Measurements from ENCODE around the gene WDR86. TPM values are rescaled to one million over a fixed set of nuclear protein-coding genes. Genes with fewer than 3 reads are reported as not detected.

Gene WDR86
- total RNA-seq, 2 donors from 2014 or later, result 0.33 to 1.6 TPM

- Histone ChIP-seq H3K36me3 (peaks cover 81% of the 10 kb centered on the region), H3K4me3 (no peak overlapping the region), H3K27me3 (no peaks in the 10 kb centered on the region), H3K4me1 (peaks cover 0 to 9% of the 10 kb centered on the region in 2 donors), H3K9me3 (no peaks in the 10 kb centered on the region), H3K27ac (no peak overlapping the region)
- TF ChIP-seq CTCF (IDR thresholded peaks at IDR 0.05), result no peak
- no peak for DNase-seq (ENCODE audit: low spot score)
Observed at GRCh38 chr7:151352512-151352911, 57.3 kb downstream of the WDR86 start.

GRCh38 chr7:151351967-151352366 lies 57.9 kb downstream of the WDR86 start:
- H3K27ac ChIP-seq, result no peak overlapping the region
- no peak for TF ChIP-seq CTCF (IDR thresholded peaks at IDR 0.05)

GRCh38 chr7:151351027-151351426 lies 58.8 kb downstream of the WDR86 start:
- no peak overlapping the region for H3K4me3 ChIP-seq
- H3K27ac ChIP-seq, result no peak overlapping the region
- H3K4me1 ChIP-seq, result peaks cover 0 to 15% of the 10 kb centered on the region in 2 donors
- DNase-seq (ENCODE audit: low spot score), result peak; percentile 7
- peaks cover 72% of the 10 kb centered on the region for H3K36me3 ChIP-seq
- no peak for TF ChIP-seq CTCF (IDR thresholded peaks at IDR 0.05)
- H3K27me3 ChIP-seq, result no peaks in the 10 kb centered on the region
- H3K9me3 ChIP-seq, result no peaks in the 10 kb centered on the region

More at GRCh38 chr7:151351967-151352366, 57.9 kb downstream of the WDR86 start:
- no peak for DNase-seq (ENCODE audit: low spot score)
- no peaks in the 10 kb centered on the region for H3K27me3 ChIP-seq
- peaks cover 75% of the 10 kb centered on the region for H3K36me3 ChIP-seq
- peaks cover 0 to 9% of the 10 kb centered on the region in 2 donors for H3K4me1 ChIP-seq
- no peaks in the 10 kb centered on the region for H3K9me3 ChIP-seq
- no peak overlapping the region for H3K4me3 ChIP-seq

GRCh38 chr7:151349507-151349853 lies 60.4 kb downstream of the WDR86 start:
- Histone ChIP-seq H3K4me3 (peak overlapping the region in 1 of 2 donors; percentile 37), H3K27ac (peak overlapping the region; percentile 56 to 60)
- DNase-seq (ENCODE audit: low spot score), result no peak

GRCh38 chr7:151348970-151349369 lies 60.9 kb downstream of the WDR86 start:
- no peak overlapping the region for H3K4me3 ChIP-seq

More at GRCh38 chr7:151349507-151349853, 60.4 kb downstream of the WDR86 start:
- H3K4me1 ChIP-seq, result peaks cover 0 to 15% of the 10 kb centered on the region in 2 donors
- peaks cover 69% of the 10 kb centered on the region for H3K36me3 ChIP-seq
- no peaks in the 10 kb centered on the region for H3K27me3 ChIP-seq
- no peaks in the 10 kb centered on the region for H3K9me3 ChIP-seq
- no peak for TF ChIP-seq CTCF (IDR thresholded peaks at IDR 0.05)

More at GRCh38 chr7:151348970-151349369, 60.9 kb downstream of the WDR86 start:
- Histone ChIP-seq H3K9me3 (no peaks in the 10 kb centered on the region), H3K27me3 (no peaks in the 10 kb centered on the region), H3K27ac (no peak overlapping the region), H3K4me1 (peaks cover 0 to 15% of the 10 kb centered on the region in 2 donors), H3K36me3 (peaks cover 65% of the 10 kb centered on the region)
- no peak for DNase-seq (ENCODE audit: low spot score)
- no peak for TF ChIP-seq CTCF (IDR thresholded peaks at IDR 0.05)
